Liver (tissue), 3 donors: ENCODE measurements around the gene LATS2.

Experiments used
- EGR1 ChIP-seq, 2 donors: IDR thresholded peaks; 2 replicates each; pipeline ENCODE4 v1.6.1; 2016 to 2018; ENCODE audit warnings: antibody characterized with exemption in 2 of 2, low read depth in 2 of 2
- FOXA1 ChIP-seq: IDR thresholded peaks from 2 replicates; pipeline ENCODE4 v1.6.1; 2016; ENCODE audit warnings: antibody characterized with exemption
- GABPA ChIP-seq, 2 donors: IDR thresholded peaks in 1 of 2; conservative IDR thresholded peaks in 1 of 2; 2 replicates each; pipeline ENCODE4 v1.6.1; 2016; ENCODE audit warnings: antibody characterized with exemption in 2 of 2, mild to moderate bottlenecking in 1 of 2, moderate library complexity in 1 of 2
- HNF4A ChIP-seq, 2 donors: conservative IDR thresholded peaks; 2 replicates each; pipeline ENCODE4 v1.6.1; 2016; ENCODE audit warnings: antibody characterized with exemption in 2 of 2, mild to moderate bottlenecking in 2 of 2
- JUND ChIP-seq, 2 donors: IDR thresholded peaks; 2 replicates each; pipeline ENCODE4 v1.6.1; 2016; ENCODE audit warnings: antibody characterized with exemption in 2 of 2
- RAD21 ChIP-seq, 2 donors: IDR thresholded peaks; 2 replicates each; pipeline ENCODE4 v1.6.1; 2016; ENCODE audit warnings: antibody characterized with exemption in 2 of 2, mild to moderate bottlenecking in 2 of 2
- TF ChIP-seq, protein P1 (sequence below): fragments of 150-350 bp; IDR thresholded peaks from 2 replicates; pipeline ENCODE4 v1.5.1; 2017; ENCODE audit warnings: improper control_type of control experiment, low read depth, low read length; ENCODE audit not compliant: missing input control
- TF ChIP-seq, protein P2 (sequence below): IDR thresholded peaks from 2 replicates; pipeline ENCODE4 v1.6.1; 2016; ENCODE audit warnings: antibody characterized with exemption
- TF ChIP-seq, protein P3 (sequence below): IDR thresholded peaks from 2 replicates; pipeline ENCODE4 v1.6.1; 2016; ENCODE audit warnings: antibody characterized with exemption
- donor health status: healthy.
- donor health status: healthy.

DNA sequence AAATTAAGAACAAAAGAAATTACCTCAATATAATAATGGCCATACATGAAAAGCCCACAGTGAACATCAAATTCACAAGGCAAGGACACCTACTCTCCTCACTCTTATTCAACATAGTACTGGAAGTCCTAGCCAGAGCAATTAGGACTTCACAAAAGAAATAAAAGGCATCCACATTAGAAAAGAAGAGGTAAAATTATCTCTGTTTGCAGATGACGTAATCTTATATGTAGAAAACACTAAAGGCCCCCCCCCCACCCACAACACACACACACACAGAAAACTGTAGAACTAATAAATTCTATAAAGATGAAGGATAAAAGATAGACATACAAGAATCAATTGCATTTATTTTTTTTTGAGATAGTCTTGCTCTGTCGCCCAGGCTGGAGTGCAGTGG lies 25.5 kb upstream of the LATS2 start:
- TF ChIP-seq, protein P1, sequence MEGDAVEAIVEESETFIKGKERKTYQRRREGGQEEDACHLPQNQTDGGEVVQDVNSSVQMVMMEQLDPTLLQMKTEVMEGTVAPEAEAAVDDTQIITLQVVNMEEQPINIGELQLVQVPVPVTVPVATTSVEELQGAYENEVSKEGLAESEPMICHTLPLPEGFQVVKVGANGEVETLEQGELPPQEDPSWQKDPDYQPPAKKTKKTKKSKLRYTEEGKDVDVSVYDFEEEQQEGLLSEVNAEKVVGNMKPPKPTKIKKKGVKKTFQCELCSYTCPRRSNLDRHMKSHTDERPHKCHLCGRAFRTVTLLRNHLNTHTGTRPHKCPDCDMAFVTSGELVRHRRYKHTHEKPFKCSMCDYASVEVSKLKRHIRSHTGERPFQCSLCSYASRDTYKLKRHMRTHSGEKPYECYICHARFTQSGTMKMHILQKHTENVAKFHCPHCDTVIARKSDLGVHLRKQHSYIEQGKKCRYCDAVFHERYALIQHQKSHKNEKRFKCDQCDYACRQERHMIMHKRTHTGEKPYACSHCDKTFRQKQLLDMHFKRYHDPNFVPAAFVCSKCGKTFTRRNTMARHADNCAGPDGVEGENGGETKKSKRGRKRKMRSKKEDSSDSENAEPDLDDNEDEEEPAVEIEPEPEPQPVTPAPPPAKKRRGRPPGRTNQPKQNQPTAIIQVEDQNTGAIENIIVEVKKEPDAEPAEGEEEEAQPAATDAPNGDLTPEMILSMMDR, result no peak
- TF ChIP-seq FOXA1, result no peak
- TF ChIP-seq RAD21 (IDR thresholded peaks at IDR 0.05), result no peak
- TF ChIP-seq, protein P2, sequence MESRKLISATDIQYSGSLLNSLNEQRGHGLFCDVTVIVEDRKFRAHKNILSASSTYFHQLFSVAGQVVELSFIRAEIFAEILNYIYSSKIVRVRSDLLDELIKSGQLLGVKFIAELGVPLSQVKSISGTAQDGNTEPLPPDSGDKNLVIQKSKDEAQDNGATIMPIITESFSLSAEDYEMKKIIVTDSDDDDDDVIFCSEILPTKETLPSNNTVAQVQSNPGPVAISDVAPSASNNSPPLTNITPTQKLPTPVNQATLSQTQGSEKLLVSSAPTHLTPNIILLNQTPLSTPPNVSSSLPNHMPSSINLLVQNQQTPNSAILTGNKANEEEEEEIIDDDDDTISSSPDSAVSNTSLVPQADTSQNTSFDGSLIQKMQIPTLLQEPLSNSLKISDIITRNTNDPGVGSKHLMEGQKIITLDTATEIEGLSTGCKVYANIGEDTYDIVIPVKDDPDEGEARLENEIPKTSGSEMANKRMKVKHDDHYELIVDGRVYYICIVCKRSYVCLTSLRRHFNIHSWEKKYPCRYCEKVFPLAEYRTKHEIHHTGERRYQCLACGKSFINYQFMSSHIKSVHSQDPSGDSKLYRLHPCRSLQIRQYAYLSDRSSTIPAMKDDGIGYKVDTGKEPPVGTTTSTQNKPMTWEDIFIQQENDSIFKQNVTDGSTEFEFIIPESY, result no peak
- TF ChIP-seq, protein P3, sequence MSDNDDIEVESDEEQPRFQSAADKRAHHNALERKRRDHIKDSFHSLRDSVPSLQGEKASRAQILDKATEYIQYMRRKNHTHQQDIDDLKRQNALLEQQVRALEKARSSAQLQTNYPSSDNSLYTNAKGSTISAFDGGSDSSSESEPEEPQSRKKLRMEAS, result no peak
- no peak for TF ChIP-seq EGR1 (IDR thresholded peaks at IDR 0.05; ENCODE audit: low read depth in 2 of 2)
- no peak for TF ChIP-seq HNF4A (conservative IDR thresholded peaks at IDR 0.05)
- TF ChIP-seq GABPA (IDR thresholded peaks at IDR 0.05 in 1 of 2, conservative IDR thresholded peaks at IDR 0.05 in 1 of 2), result no peak
- TF ChIP-seq JUND (IDR thresholded peaks at IDR 0.05), result no peak
